GM21825 (cell line): ENCODE data around the gene ECHDC3.

Source experiments
- ATAC-seq: cut with Tn5 transposase; IDR thresholded peaks from one replicate; pipeline ENCODE4 v1.9.1; 2021; ENCODE audit warnings: mild to moderate bottlenecking, moderate library complexity; ENCODE audit not compliant: unreplicated experiment

ECHDC3 gene

DNA sequence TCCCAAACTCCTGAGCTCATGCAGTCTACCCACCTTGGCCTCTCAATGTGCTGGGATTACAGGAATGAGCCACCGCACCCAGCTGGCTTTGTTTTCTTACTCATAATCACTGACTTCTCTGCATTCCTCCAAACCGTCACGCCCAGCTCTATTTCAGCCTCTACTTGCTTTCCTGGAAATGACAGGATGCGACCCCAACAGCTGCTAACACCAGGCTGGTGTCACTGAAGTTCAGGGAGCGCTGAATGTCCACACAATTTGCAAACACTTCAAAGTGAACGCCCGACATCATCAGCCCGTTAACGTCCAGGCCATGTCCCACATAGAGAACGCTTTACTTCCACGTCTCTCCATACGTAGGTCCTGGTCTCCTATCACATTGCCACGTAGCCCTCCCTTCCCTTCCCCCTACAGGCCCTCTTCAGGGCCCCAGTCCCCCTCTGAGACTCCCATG is 68.2 kb downstream of the ECHDC3 start:
- ATAC-seq, result no peak

GRCh38 chr10:11810973-11811372 is 68.8 kb downstream of the ECHDC3 start:
- ATAC-seq, result no peak

GRCh38 chr10:11813177-11813576 is 71.0 kb downstream of the ECHDC3 start:
- no peak for ATAC-seq
